ENCODE data around the gene ANKK1. TPM values are rescaled to one million over a fixed set of nuclear protein-coding genes. Genes with fewer than 3 reads are reported as not detected.

The ANKK1 gene
- polyA plus RNA-seq (ENCODE audit: insufficient read length): 0.16 TPM

GRCh38 chr11:113387605-113388211 is at the start of gene ANKK1:
Gene ANKK1 (plus strand): TSS chr11:113387779. CDS start chr11:113387885, 106 bp downstream.
- DNase-seq (ENCODE audit: low read depth): no peak

- DNase-seq (ENCODE audit: low read depth): no peak
Observed at GRCh38 chr11:113338730-113339129, 48.8 kb upstream of the ANKK1 start.

GRCh38 chr11:113339929-113340589 is 47.5 kb upstream of the ANKK1 start:
- DNase-seq (ENCODE audit: low read depth): no peak

GRCh38 chr11:113341388-113342165 is 46.0 kb upstream of the ANKK1 start:
- no peak for DNase-seq (ENCODE audit: low read depth)

- no peak for DNase-seq (ENCODE audit: low read depth)
Observed at GRCh38 chr11:113345978-113346377, 41.6 kb upstream of the ANKK1 start.

- DNase-seq (ENCODE audit: low read depth): no peak
Observed at GRCh38 chr11:113349528-113349927, 38.1 kb upstream of the ANKK1 start.

GRCh38 chr11:113350336-113351067 is 37.1 kb upstream of the ANKK1 start:
- no peak for DNase-seq (ENCODE audit: low read depth)

- DNase-seq (ENCODE audit: low read depth): no peak
Observed at GRCh38 chr11:113351068-113351450, 36.5 kb upstream of the ANKK1 start.

- no peak for DNase-seq (ENCODE audit: low read depth)
Observed at GRCh38 chr11:113351480-113351879, 36.1 kb upstream of the ANKK1 start.

- DNase-seq (ENCODE audit: low read depth): no peak
Observed at GRCh38 chr11:113356203-113356602, 31.4 kb upstream of the ANKK1 start.

- DNase-seq (ENCODE audit: low read depth): no peak
Observed at GRCh38 chr11:113363406-113363805, 24.2 kb upstream of the ANKK1 start.

- no peak for DNase-seq (ENCODE audit: low read depth)
Observed at GRCh38 chr11:113363996-113364641, 23.5 kb upstream of the ANKK1 start.

- DNase-seq (ENCODE audit: low read depth): no peak
Observed at GRCh38 chr11:113365895-113366294, 21.7 kb upstream of the ANKK1 start.

- DNase-seq (ENCODE audit: low read depth): no peak
Observed at GRCh38 chr11:113369411-113369810, 18.2 kb upstream of the ANKK1 start.

GRCh38 chr11:113370634-113371033 is 16.9 kb upstream of the ANKK1 start:
- DNase-seq (ENCODE audit: low read depth): no peak

- no peak for DNase-seq (ENCODE audit: low read depth)
Observed at GRCh38 chr11:113372309-113372708, 15.3 kb upstream of the ANKK1 start.

- no peak for DNase-seq (ENCODE audit: low read depth)
Observed at GRCh38 chr11:113373306-113373705, 14.3 kb upstream of the ANKK1 start.

GRCh38 chr11:113373981-113374560 is 13.5 kb upstream of the ANKK1 start:
- no peak for DNase-seq (ENCODE audit: low read depth)

- no peak for DNase-seq (ENCODE audit: low read depth)
Observed at GRCh38 chr11:113375402-113375801, 12.2 kb upstream of the ANKK1 start.

GRCh38 chr11:113376156-113376555 is 11.4 kb upstream of the ANKK1 start:
- DNase-seq (ENCODE audit: low read depth): peak; percentile 57

Data from forelimb muscle (tissue), 1 donor.